Caki2 (cell line): ENCODE measurements around the gene MICU2. TPM values are rescaled to one million over a fixed set of nuclear protein-coding genes. Genes with fewer than 3 reads are reported as not detected.
"Not testable (repeated sequence)": the region's sequence is repeated elsewhere in the genome, so short reads cannot be mapped to it uniquely, and the experiment has no call there.

Experiments
- DNase-seq: peaks from one replicate; pipeline ENCODE4 v3.0.0-alpha.2; 2015; ENCODE audit warnings: low read depth
- in situ Hi-C: cut with HindIII; loops from 2 replicates; pipeline ENCODE4 v1.10.0; 2016; ENCODE audit warnings: low sequenced_read_pairs, low pct_unique_long_range_greater_than_20kb, mixed read lengths
- total RNA-seq: library from RNA; depleted of rRNA; stranded (reverse); fragments of >200 nt; shearing (Covaris generic); gene quantifications from 2 replicates; pipeline ENCODE4 v1.2.3, GENCODE V29; 2014; ENCODE audit warnings: low replicate concordance

Gene MICU2
- total RNA-seq, 1 experiment from 2014 or later: 46.0 TPM

DNA sequence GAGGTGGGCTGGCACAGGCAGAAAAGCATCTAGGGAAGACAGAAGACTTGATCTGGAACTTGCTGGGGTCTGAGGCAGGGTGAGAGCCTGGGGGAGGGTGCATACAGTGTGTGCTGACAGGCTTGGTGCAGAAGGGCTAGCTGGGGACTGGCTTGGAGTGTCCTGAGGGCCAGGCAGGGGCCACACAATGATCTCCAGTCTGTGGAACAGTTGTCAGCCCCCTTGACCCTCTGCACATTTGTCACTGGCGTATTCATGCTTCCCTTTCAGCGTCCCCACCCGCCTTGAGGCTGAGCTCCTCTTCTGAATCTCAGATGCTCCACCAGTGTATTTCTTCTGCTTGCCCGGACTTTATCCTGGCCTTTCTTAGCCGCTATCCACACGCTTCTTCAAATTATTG is 2.8 kb upstream of the MICU2 start:
- no peak for DNase-seq
- in situ Hi-C loops: no loop called here

DNA sequence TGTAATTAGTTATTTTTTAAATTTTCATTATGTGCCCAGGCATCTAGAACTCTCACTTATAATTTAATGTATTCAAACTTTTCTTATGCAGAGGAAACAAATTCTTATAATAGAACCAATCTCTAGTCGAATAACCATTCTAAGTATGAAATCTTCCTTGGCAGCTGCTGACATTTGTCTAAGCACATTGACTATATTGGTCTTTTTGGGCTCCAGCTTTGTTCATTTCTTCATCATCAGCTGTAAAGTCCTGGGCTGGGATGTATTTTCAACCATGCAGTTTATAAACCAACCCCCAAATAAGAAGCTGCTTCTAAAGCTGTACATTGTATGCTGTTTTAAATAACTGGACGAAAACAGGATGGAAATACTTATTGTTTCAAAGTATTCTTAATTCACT is 2.3 kb upstream of the MICU2 start:
- in situ Hi-C loops: no loop called here
- no peak for DNase-seq

DNA sequence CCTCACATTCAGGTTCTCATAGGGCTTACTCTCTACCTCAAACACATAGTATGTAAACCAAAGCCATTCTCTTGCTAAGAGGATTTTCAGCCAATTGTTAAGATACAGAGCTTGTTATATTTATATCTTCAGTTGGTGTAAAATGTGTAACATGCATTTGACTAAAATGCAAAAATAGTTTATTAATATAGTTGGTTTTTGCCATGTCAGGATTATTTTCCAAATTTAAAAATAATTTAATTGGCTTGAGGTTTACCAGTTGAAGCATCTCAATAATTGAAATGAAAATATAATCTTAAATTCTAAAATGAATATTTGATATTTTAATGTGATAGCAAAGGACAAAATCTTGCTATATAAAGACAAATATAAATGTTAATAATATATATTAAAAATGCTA is 7.2 kb downstream of the MICU2 start:
- in situ Hi-C loops: no loop called here
- DNase-seq: no peak

DNA sequence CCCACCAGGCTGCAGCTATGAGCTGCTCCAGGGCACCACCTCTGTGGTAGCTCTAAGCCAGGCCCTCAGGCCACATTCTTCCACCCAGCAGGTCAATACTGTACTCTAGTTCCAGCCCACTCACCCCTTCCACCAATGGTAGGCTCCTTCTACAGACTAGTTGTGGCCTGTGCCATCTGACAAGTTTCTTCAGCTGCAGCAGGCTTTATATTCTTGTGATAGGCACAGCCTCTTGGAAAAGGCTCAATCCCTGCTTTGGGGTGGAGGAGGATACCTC is 8.5 kb downstream of the MICU2 start:
- in situ Hi-C loops: no loop called here

DNA sequence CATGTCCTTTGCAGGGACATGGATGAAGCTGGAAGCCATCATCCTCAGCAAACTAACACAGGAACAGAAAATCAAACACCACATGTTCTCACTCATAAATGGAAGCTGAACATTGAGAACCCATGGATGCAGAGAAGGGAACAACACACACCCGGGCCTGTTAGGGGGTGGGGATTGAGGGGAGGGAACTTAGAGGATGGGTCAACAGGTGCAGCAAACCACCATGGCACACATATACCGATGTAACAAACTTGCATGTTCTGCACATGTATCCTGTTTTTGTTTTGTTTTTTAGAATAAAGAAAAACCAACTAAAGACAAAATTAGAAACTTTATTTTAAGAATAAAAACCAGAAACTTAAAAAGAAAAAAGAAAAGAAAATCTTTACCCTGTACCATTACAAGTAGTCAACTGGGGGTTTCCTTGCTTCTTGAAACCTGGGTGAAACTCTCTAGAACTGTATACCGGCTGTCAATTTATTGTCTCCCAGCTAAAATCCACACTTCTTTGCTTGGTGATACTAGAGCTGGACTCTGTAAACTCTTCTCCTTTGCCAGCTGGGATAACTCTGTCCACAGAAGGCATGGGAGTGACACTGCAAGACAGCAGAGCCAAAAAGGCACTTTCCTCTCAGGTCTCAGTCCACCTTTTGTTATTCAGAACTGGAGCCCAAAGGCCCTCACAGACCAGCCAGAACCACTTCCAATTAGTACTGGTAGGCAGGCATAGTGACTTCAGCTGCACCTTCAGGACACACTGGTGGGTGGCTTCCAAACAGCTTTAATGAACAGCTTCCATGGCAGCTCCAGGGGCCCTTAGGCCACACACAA is 9.0 kb downstream of the MICU2 start:
- no peak for DNase-seq
- in situ Hi-C loops: no loop called here

More for the DNA sequence above, 8.5 kb downstream of the MICU2 start:
- DNase-seq: no peak

DNA sequence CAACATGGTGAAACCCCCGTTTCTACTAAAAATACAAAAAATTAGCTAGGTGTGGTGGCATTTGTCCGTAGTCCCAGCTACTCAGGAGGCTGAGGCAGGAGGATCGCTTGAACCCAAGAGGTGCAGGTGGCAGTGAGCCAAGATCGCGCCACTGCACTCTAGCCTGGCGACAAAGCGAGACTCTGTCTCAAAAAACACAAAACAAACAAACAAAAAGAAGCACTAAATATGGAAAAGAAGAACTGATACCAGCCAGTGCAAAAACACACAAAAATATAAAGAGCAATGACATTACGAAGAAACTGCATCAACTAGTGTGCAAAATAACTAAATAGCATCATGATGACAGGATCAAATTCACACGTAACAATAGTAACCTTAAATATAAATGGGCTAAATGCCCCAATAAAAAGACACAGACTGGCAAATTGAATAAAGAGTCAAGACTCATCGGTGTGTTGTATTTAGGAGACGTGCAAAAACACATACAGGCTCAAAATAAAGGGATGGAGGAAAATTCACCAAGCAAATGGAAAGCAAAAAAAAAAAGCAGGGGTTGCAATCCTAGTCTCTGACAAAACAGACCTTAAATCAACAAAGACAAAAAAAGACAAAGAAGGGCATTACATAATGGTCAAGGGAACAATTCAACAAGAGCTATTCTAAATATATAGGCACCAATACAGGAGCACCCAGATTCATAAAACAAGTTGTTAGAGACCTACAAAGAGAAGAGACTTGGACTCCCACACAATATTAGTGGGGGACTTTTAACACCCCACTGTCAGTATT is 13.1 kb downstream of the MICU2 start:
- DNase-seq, in situ Hi-C loops: not testable (repeated sequence)

DNA sequence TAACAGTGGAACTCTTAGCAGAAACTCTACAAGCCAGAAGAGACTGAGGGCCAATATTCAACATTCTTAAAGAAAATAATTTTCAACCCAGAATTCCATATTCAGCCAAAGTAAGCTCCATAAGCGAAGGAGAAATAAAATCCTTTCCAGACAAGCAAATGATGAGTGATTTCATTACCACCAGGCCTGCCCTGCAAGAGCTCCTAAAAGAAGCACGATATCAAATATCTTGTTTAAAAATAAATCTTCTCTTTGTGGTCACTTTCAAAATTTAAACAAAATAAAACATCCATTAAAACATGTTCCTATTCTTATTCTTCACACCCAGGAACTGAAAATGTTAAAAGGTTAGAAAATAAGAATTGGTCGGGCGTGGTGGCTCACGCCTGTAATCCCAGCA is 13.7 kb downstream of the MICU2 start:
- DNase-seq: no peak
- in situ Hi-C loops: no loop called here

DNA sequence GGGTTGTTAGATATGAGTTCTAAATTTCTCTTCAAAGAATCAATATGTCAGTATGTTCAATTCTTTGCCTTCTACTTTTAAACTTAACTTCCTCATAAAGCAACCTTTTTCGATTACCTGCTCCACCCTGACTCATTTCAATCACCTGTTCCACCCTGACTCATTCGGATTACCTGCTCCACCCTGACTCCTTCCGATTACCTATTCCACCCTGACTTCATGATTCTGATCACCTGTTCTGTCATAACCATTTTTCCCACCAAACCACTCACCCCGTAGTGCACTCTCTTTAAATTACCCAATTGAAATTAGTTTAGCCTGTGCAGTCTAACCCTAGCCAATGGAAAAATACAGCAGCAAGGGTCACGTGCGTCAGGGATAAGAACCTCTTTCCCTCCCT is 14.5 kb downstream of the MICU2 start:
- in situ Hi-C loops, DNase-seq: not testable (repeated sequence)

DNA sequence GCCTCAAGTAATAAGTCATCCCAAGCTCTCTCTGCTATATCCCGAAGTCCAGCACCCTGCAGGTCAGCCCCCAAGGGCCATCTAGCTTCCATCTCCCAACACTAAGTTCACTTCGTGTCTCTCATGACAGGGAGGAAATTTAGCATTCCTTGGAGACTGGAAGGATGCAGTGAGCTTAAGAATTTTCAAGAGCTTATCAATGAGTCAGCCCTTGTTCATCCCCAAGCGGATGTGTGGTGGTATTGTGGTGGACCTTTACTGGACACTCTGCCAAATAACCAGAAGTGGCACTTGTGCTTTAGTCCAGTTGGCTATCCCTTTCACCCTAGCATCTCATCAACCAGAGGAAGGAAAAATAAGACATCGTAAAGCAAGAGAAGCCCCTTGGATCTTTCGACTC is 15.6 kb downstream of the MICU2 start:
- DNase-seq, in situ Hi-C loops: not testable (repeated sequence)

DNA sequence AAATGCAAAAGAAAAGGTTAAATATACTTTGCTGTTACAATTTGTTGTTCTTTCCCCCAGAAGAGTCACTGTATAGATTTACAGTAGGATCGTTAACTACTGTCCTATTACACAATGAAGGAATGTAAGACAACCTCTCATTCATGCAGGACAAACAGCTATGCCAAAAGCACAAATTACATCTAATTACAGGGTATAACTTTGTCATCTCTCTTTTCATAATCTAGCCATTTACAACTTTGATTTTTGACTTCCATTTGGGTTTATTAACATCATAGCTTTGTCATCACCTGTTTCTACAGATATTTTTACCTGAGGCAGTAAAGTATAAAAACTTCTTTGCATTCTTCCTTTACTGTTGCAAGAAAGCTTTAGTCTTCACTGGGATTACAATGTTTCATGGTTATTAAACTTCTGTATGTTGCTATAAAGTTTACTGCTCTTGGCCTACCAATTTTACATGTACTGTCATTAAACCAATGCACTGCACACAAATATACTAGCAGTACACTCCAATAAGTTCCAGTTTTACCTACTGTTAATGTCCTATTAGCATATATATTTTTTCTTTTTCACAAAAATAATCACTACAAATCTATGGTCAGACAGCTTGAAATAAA is 18.9 kb downstream of the MICU2 start:
- in situ Hi-C loops: no loop called here
- no peak for DNase-seq

DNA sequence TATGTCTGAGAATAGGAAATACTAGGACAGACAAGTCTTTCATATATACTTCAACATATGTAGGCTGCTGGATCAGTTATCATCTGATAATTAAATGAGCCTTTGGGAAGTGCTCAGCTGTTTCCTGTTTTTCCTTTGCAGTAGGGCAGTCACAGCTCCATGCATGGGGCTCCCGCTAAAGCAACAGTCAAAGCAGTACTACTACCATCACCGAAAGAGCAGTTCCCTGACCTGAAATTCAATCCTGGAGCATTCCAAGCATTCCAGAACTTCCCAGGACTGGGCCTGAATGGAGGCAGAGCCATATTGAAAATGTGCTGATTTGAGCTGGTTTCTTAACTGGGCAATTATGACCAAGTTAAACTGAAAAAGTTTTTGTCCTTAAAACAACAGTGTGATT is 20.5 kb downstream of the MICU2 start:
- in situ Hi-C loops: no loop called here
- no peak for DNase-seq

DNA sequence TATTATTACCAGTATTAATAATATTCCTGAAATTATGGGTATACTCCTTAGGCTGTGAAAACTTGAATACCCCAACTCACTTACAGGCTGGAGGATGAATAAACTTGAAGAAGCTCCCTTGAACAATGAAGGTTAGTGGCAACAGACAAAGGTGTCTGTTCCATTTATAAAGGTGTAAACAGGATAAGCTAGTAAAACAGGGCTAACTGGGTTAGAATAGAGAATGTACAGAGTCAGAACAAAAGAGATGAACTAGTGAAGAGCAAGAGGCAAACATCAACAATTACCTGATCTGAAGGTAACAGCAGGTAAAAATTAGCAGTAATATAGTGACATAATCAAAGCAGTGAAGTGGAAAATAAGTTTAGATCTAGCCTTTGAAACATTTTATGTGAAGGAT is 23.2 kb downstream of the MICU2 start:
- DNase-seq: no peak
- in situ Hi-C loops: no loop called here

DNA sequence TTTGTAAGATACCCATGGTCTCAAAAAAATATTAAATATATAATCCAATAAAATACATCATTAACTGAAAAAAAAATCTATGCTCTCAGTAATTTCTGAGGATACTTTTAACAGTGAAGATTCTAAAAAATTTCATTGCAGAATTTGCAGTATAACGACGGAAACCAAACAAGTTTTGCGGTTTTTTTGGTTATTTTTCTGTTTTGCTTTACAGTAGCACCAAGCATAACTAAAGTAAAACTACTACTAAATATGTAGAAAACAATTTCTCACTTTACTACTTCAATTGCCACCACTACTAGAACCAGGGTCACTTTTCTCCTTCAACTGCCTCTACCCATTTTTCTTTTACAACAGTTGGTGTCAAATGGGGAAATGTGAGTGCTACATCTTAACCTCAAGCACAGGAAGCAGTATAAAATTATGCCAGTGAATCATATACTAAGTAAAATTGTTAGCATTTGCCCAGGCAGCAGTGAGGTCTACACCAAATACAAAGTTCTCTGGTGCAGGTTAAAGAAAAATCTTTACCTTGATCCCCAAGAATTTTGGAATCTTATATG is 24.1 kb downstream of the MICU2 start:
- in situ Hi-C loops: no loop called here
- no peak for DNase-seq

DNA sequence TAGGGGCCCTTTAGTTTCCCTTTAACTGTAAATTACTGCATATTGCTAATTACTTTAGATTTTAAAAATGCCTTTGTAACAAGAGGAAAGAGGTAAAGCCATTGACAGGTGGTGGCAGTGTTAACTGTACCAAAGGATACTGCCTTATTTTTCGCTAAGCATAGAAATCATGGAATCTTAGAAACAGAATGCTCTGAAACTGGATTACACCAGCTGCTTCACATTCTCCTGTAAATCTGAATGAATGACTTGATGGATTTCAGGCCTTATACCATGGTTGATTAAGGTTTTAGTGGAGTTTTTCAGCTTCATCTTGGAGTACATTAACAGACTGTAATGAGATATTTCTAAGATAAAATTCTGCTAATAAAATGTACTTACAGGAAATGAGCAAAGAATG is 25.2 kb downstream of the MICU2 start:
- in situ Hi-C loops: no loop called here
- no peak for DNase-seq

DNA sequence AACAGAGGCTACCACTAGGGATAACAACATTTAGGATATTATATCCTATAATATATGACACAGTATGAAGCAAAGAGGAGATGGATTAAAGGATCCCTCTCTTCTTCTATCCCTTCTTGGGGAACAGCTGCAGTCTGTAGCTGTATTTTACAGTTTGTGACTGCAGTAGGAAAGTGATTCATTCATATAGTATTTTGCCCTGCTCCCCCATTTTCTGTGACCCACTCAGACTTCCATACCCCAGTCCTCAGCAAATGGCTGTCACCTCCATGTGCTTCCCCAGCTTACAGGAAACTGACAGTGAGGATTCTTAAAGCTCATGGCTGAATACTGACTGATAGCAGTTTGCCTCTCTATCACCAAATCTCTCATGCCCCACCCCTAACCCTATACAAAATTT is 27.5 kb downstream of the MICU2 start:
- DNase-seq: no peak
- in situ Hi-C loops: no loop called here

DNA sequence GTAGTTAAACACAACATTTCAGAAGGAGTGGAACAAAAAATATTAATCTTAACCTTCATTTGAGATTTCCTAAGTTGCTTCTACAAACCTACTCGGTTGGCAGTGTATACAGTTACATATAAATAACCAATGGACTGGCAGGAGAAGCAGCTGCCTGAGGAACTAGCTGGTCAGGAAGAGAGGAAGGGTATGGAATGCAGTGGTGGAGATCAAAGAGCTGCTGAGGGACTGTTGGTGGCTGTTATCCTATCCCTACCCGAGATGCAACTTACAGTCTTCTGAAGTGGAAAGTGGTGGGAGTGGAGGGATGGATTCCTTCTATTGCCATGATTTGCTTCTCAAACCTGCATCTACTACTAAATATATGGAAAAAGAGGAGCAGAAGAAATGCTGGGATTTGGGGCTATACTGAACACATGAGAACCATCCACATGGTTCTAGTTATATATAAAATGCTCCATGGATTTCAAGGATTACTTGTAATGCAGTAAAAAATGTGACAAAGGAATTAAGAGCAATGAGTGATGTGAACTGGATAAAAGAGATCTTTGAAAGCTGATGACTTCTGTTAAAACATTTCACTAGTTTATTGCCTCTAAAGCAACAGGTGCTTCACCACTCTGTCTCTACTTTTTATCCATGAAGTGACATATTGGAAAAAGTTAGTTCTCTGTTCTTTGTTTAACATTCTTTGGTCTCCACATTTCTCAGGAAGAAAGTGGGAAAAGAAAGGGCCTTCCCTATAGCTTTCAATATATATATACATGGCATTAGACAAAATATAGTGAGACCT is 29.9 kb downstream of the MICU2 start:
- DNase-seq: no peak
- in situ Hi-C loops: no loop called here

DNA sequence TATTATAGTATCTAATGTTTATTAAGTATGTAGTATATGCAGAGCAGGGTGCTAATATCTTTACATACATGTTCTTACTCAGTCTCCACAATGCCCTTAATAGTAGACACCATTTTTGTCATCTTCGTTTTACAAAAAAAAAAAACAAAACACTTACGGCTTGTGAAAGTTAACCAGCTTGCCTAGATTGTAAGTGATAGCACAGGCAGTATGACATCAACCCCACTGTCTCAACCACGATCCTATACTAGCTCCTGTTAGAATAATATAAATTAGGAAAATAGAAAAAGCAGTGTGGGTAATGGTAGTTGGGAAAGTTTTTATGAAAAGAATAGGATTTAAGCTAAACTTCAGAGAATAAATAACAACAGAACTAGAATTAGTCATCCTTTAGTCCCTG is 34.3 kb downstream of the MICU2 start:
- in situ Hi-C loops: no loop called here
- DNase-seq: no peak

DNA sequence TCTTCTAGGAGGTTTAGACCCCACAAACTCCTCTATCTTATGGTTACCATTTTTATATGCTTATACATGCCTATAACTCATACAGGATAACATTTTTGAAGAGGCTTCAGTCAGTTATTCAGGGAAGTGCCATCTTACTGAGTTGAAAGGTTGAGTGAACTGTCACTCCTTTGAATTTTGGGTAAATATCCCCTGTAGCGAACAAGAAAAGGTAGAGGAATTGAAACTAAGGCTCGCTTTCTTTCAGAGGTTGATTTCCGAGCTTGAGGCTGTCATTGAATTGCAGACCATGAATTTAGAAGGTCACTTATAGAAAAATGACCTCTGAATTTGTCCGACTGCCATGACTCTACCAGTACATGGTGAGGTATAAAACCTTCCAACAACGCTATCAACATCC is 35.1 kb downstream of the MICU2 start:
- in situ Hi-C loops: no loop called here

More for the DNA sequence above, 35.1 kb downstream of the MICU2 start:
- DNase-seq: no peak
